Astrocyte (in vitro differentiated cells and primary cell): ENCODE data around the gene SETD7.

ENCODE experiments used
- EZH2 ChIP-seq: IDR thresholded peaks from 2 replicates; pipeline ENCODE4 v1.6.1; 2012; ENCODE audit warnings: mild to moderate bottlenecking, low read length, inconsistent platforms; ENCODE audit not compliant: insufficient read depth
- TF ChIP-seq, protein P1 (sequence below): IDR thresholded peaks from 2 replicates; pipeline ENCODE4 v1.5.1; 2011; ENCODE audit warnings: low read depth, mild to moderate bottlenecking, inconsistent platforms, low read length, moderate library complexity; ENCODE audit not compliant: insufficient read depth

DNA sequence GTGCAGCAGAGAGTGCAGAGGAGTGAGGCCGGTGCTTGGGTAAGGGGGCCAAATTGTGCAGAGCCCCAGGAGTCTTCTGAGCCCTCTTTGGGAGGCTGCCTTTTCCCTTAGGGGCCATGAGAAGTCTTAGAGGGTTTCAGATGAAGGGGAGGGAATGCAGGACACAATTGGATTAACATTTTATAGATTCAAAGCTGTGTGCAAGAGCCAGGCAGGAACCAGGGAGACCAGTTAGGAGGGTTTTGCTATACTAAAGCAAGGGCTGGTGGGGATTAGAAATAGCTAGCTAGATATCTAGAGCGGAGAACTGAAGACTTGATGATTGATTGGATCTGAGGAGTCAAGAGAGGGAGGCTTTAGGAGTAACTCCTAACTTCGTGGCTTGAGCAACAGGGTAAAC is 49.5 kb upstream of the SETD7 start:
- TF ChIP-seq, protein P1, sequence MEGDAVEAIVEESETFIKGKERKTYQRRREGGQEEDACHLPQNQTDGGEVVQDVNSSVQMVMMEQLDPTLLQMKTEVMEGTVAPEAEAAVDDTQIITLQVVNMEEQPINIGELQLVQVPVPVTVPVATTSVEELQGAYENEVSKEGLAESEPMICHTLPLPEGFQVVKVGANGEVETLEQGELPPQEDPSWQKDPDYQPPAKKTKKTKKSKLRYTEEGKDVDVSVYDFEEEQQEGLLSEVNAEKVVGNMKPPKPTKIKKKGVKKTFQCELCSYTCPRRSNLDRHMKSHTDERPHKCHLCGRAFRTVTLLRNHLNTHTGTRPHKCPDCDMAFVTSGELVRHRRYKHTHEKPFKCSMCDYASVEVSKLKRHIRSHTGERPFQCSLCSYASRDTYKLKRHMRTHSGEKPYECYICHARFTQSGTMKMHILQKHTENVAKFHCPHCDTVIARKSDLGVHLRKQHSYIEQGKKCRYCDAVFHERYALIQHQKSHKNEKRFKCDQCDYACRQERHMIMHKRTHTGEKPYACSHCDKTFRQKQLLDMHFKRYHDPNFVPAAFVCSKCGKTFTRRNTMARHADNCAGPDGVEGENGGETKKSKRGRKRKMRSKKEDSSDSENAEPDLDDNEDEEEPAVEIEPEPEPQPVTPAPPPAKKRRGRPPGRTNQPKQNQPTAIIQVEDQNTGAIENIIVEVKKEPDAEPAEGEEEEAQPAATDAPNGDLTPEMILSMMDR: no peak
- no peak for TF ChIP-seq EZH2
